Measurements from ENCODE around the gene HSD3B7. TPM values are rescaled to one million over a fixed set of nuclear protein-coding genes. Genes with fewer than 3 reads are reported as not detected.
A peak's percentile ranks its signal among the peaks of the same experiment; 100 is the strongest.

The HSD3B7 gene
- total and polyA plus RNA-seq, 2 of the 4 experiments (the other 2 are of a cell fraction) = 8.5 to 11.3 TPM

GRCh38 chr16:30947541-30947858 is 37.5 kb upstream of the HSD3B7 start (continued):
- TF ChIP-seq CHD1 (IDR thresholded peaks at IDR 0.05; ENCODE audit: low read depth, low read length) (no peak), SMC3 (IDR thresholded peaks at IDR 0.05; ENCODE audit: low read depth, low read length) (no peak), POLR2A (IDR thresholded peaks at IDR 0.05; ENCODE audit: low read depth, low read length) (no peak)

DNA sequence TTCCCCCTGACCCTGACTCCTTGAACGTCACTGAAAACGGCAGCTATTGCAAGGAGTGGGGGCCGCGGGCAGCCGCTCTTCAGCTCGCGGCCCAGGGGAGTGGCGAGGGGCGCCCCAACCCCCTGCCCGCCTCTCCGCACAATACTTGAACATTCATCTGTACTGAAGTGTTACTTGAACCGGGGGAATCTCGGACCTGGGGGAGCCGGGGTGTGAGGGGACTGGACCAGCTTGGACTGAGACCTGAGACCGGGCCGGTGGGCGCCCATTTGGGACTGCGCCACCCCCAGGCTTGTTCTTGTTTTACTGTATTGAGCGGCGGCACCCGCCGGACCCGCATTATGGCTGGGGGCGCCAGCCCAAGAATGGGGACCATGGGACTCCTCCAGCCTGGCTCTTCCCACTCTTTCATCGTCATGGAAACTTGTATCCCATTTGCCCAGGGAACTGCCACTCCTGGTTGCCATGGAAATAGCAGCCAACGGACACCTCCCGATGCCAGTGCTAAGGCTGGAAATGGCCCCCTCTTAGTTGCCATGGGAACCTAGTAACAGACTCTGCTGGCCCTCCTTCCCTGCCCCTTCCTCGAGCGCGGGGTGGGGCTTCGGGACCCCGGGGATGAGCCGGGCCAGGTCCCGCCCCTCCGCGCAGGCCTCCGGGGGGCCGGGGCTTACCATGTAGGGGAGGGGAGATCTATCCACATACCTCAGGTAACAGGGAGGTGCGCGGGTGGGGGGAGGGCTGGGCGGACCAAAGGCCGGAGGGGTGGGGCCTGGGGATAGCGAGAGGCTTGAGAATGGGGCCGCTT is 36.9 kb upstream of the HSD3B7 start:
- in situ Hi-C loops (cut with MboI; ENCODE audit: low sequenced_read_pairs) = no loop called here

More for the DNA sequence above, 36.9 kb upstream of the HSD3B7 start:
- POLR2A ChIA-PET (ENCODE audit: unreplicated experiment) = no interaction called here
- peak; percentile 96 for DNase-seq
- dilution Hi-C loops (cut with HindIII; ENCODE audit: low sequenced_read_pairs, unreplicated experiment) (no loop called here), intact Hi-C loops (cut with micrococcal nuclease) (no loop called here)
- H4K20me1 ChIP-seq (ENCODE audit: insufficient read depth, low read length) = peaks cover 10% of the 10 kb centered on the region
- H3K27me3 ChIP-seq (ENCODE audit: control insufficient read depth, insufficient read depth, low read length) = no peaks in the 10 kb centered on the region
- H2AK9ac ChIP-seq (replicated peaks; ENCODE audit: low read depth, low read length, poor library complexity) = peak overlapping the region; percentile 74
- H4K91ac ChIP-seq (ENCODE audit: insufficient read depth, low read depth, low read length) = no peak overlapping the region
- H3K18ac ChIP-seq (ENCODE audit: low read depth, low read length) = no peak overlapping the region
- TF ChIP-seq, protein P1, sequence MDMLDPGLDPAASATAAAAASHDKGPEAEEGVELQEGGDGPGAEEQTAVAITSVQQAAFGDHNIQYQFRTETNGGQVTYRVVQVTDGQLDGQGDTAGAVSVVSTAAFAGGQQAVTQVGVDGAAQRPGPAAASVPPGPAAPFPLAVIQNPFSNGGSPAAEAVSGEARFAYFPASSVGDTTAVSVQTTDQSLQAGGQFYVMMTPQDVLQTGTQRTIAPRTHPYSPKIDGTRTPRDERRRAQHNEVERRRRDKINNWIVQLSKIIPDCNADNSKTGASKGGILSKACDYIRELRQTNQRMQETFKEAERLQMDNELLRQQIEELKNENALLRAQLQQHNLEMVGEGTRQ (IDR thresholded peaks at IDR 0.05; ENCODE audit: low read depth, low read length) = no peak
- no peak for TF ChIP-seq RFX5 (IDR thresholded peaks at IDR 0.05; ENCODE audit: low read depth, low read length)
- peak; percentile 39 for TF ChIP-seq MXI1 (IDR thresholded peaks at IDR 0.05; ENCODE audit: borderline replicate concordance, low read depth, low read length)
- peak; percentile 96 for TF ChIP-seq MAZ (IDR thresholded peaks at IDR 0.05; ENCODE audit: borderline replicate concordance, low read depth, low read length)
- H4K5ac ChIP-seq (ENCODE audit: low read depth, low read length) = no peak overlapping the region
- no peak overlapping the region for H3K23ac ChIP-seq (ENCODE audit: low read depth, low read length)
- no peak overlapping the region for H3K4ac ChIP-seq (ENCODE audit: low read depth, low read length)
- ATAC-seq (ENCODE audit: low read depth) = peak; percentile 64
- no peak overlapping the region for H3K9ac ChIP-seq (ENCODE audit: low read depth, low read length)
- H3K9me3 ChIP-seq (ENCODE audit: control insufficient read depth, insufficient read depth, low read length) = no peaks in the 10 kb centered on the region
- peaks cover 11% of the 10 kb centered on the region; the same call in 1 of the 2 replicates for H3K9me1 ChIP-seq (ENCODE audit: insufficient read depth, low read length)
- H3K4me1 ChIP-seq (ENCODE audit: control insufficient read depth, insufficient read depth, low read length) = peaks cover 7% of the 10 kb centered on the region
- no peak overlapping the region for H2BK120ac ChIP-seq (ENCODE audit: low read depth, low read length)
- H3K14ac ChIP-seq (replicated peaks; ENCODE audit: low read depth, low read length) = no peak overlapping the region
- no peak overlapping the region for H2BK15ac ChIP-seq (ENCODE audit: low read depth, low read length)
- peaks cover 15 to 42% of the 10 kb centered on the region in 2 experiments; a peak in 3 of 4 replicates for H3K79me1 ChIP-seq (ENCODE audit: low read depth in 1 of 2, low read length in 2 of 2)
- H2BK20ac ChIP-seq (ENCODE audit: low read depth, low read length) = no peak overlapping the region
- H4K8ac ChIP-seq (ENCODE audit: low read depth in 2 of 2, low read length in 2 of 2) = no peak overlapping the region
- WGBS, 2 experiments (ENCODE audit: extremely low coverage in 2 of 2, insufficient read length in 1 of 2) = 14% methylated on average over 9 of the region's 44 CpGs; no CpG with 5 or more reads in 1 of the 2 experiments
- CTCF ChIA-PET = interaction anchor here (0.6 kb wide), 1 partner anchor 255 kb away, joined by 3 read pairs; no protein-coding TSS in a partner anchor
- 0 out of 2 replicates have a peak overlapping the region, but pooled peaks have one; percentile 1 for H2AK5ac ChIP-seq (ENCODE audit: low read depth, low read length)
- H3K56ac ChIP-seq (ENCODE audit: extremely low read depth, insufficient read depth, low read length) = no peak overlapping the region
- peak overlapping the region; percentile 96 for H2AFZ ChIP-seq (replicated peaks; ENCODE audit: low read length, poor library complexity)
- peak overlapping the region; percentile 79 for H3K4me3 ChIP-seq (ENCODE audit: insufficient read depth, low read depth, low read length)
- H3K36me3 ChIP-seq (ENCODE audit: control insufficient read depth, insufficient read depth, low read length) = peaks cover 16% of the 10 kb centered on the region
- no peak overlapping the region for H3K27ac ChIP-seq (ENCODE audit: insufficient read depth, low read length)
- no peak overlapping the region for H2BK5ac ChIP-seq (ENCODE audit: low read depth, low read length, poor library complexity, severe bottlenecking)
- H3K4me2 ChIP-seq (ENCODE audit: low read depth, low read length) = no peak overlapping the region
- TSS peak; percentile 42 for BruUV-seq (replicated peaks)
